Panc1 (cell line): ENCODE data around the gene ZBTB8A. TPM values are rescaled to one million over a fixed set of nuclear protein-coding genes. Genes with fewer than 3 reads are reported as not detected.
"Not testable (repeated sequence)": the region's sequence is repeated elsewhere in the genome, so short reads cannot be mapped to it uniquely, and the experiment has no call there.

Experiments
- ATAC-seq: fragments of 200-7000 bp; cut with Tn5 transposase; 2 replicates; pipeline ENCODE4 v1.9.1; 2020; ENCODE audit warnings: mild to moderate bottlenecking, moderate library complexity
- BruUV-seq: library from RNA; stranded (reverse); fragments of 400-500 nt; replicated peaks from 2 replicates; lab custom pipeline; 2021; lab: Mats Ljungman, UMichigan
- CTCF ChIA-PET: fragments of 300-600 bp; sonication (Branson Sonifier 250); formaldehyde crosslinking; loops from one replicate; lab custom pipeline; 2022; ENCODE audit warnings: antibody characterized with exemption; lab: Charles Lee
- POLR2A ChIA-PET: fragments of 300-600 bp; sonication (Branson Sonifier 250); formaldehyde crosslinking; loops from one replicate; lab custom pipeline; 2022; ENCODE audit warnings: antibody characterized with exemption; lab: Charles Lee
- DNase-seq: peaks from one replicate; pipeline ENCODE4 v3.0.0-alpha.2; 2010; ENCODE audit warnings: low read depth, low spot score
- H3K27ac ChIP-seq: 2 replicates; pipeline ENCODE4 v1.5.1; 2011; ENCODE audit warnings: mild to moderate bottlenecking, low read length, inconsistent platforms
- H3K27me3 ChIP-seq: fragments of 200-500 bp; sonication (Bioruptor generic); 2 replicates; pipeline ENCODE4 v1.6.0; 2014; ENCODE audit warnings: low read length, inconsistent platforms; ENCODE audit not compliant: control insufficient read depth, insufficient read depth
- H3K36me3 ChIP-seq: fragments of 200-500 bp; sonication (Bioruptor generic); 2 replicates; pipeline ENCODE4 v1.5.1; 2014; ENCODE audit warnings: inconsistent platforms, mild to moderate bottlenecking, low read length, moderate library complexity; ENCODE audit not compliant: control insufficient read depth, insufficient read depth
- H3K4me1 ChIP-seq: 2 replicates; pipeline ENCODE4 v1.5.1; 2011; ENCODE audit warnings: inconsistent platforms, mild to moderate bottlenecking, low read length, moderate library complexity; ENCODE audit not compliant: control insufficient read depth, insufficient read depth
- H3K4me3 ChIP-seq, 2 experiments: 2 replicates each; pipeline ENCODE4 v1.5.1; 2011 to 2012; ENCODE audit warnings: low read depth in 2 of 2, low read length in 2 of 2, mild to moderate bottlenecking in 2 of 2, inconsistent platforms in 1 of 2, moderate library complexity in 1 of 2
- H3K9me3 ChIP-seq: fragments of 200-500 bp; sonication (Bioruptor generic); 2 replicates; pipeline ENCODE4 v1.5.1; 2014; ENCODE audit warnings: low read depth, mild to moderate bottlenecking, inconsistent platforms, low read length, moderate library complexity; ENCODE audit not compliant: control insufficient read depth, insufficient read depth
- CTCF ChIP-seq: fragments of 450-650 bp; IDR thresholded peaks from 2 replicates; pipeline ENCODE4 v1.5.1; 2017; ENCODE audit warnings: mild to moderate bottlenecking
- POLR2AphosphoS5 ChIP-seq: IDR thresholded peaks from 2 replicates; pipeline ENCODE4 v1.6.1; 2012; ENCODE audit warnings: mild to moderate bottlenecking, low read depth, low read length, moderate library complexity
- SIN3A ChIP-seq: IDR thresholded peaks from 2 replicates; pipeline ENCODE4 v1.6.1; 2012; ENCODE audit warnings: low read depth, mild to moderate bottlenecking, low read length, moderate library complexity, borderline replicate concordance; ENCODE audit not compliant: insufficient read depth
- TCF7L2 ChIP-seq: IDR thresholded peaks from 2 replicates; pipeline ENCODE4 v1.6.1; 2011; ENCODE audit warnings: mild to moderate bottlenecking, low read depth, low read length, inconsistent platforms
- in situ Hi-C: cut with HindIII; loops from 2 replicates; pipeline ENCODE4 v1.10.0; 2016; ENCODE audit warnings: low sequenced_read_pairs, low pct_unique_long_range_greater_than_20kb
- intact Hi-C: fragments of 100-400 bp; cut with micrococcal nuclease; formaldehyde crosslinking; loops from one replicate; pipeline ENCODE4 v1.10.0; 2022; ENCODE audit not compliant: unreplicated experiment
- total RNA-seq: library from RNA; stranded (reverse); gene quantifications from one replicate; pipeline ENCODE4 v1.2.1, GENCODE V29; 2021; ENCODE audit not compliant: unreplicated experiment
- TF ChIP-seq, protein P1 (sequence below), 2 experiments: IDR thresholded peaks; 2 replicates each; pipeline ENCODE4 v1.6.1; 2011 to 2012; ENCODE audit warnings: low read depth in 2 of 2, control low read depth in 1 of 2, low read length in 1 of 2, mild to moderate bottlenecking in 1 of 2, moderate library complexity in 1 of 2; ENCODE audit not compliant: insufficient read depth in 1 of 2

The ZBTB8A gene
- total RNA-seq, 1 experiment from 2014 or later, result 6.5 TPM

DNA sequence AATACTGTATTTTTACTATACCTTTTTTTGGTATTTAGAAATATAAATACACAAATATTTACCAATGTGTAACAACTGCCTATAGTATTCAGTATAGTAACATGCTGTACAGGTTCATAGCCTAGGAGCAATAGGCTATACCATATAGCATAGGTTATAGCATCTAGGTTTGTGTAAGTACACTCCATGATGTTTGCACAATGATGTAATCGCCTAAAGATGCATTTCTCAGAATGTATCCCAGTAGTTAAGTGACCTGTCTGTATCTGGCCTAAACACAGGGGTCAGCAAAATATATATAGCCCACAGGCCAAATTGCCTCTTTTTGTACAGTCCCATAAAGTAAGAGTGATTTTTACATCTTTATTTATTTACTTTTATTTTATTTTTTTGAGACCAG lies 86.9 kb downstream of the ZBTB8A start:
- Histone ChIP-seq H3K4me3 (no peak overlapping the region), H3K27ac (no peak overlapping the region), H3K36me3 (peaks cover 3% of the 10 kb centered on the region), H3K27me3 (no peaks in the 10 kb centered on the region), H3K4me1 (no peaks in the 10 kb centered on the region), H3K9me3 (no peaks in the 10 kb centered on the region)
- ChIA-PET CTCF (no interaction called here), POLR2A (no interaction called here)
- intact Hi-C loops, result no loop called here
- in situ Hi-C loops, result no loop called here
- ATAC-seq (no peak), DNase-seq (no peak)
- no peak for TF ChIP-seq TCF7L2
- no peak for TF ChIP-seq POLR2AphosphoS5
- TF ChIP-seq SIN3A, result no peak
- TF ChIP-seq, protein P1, sequence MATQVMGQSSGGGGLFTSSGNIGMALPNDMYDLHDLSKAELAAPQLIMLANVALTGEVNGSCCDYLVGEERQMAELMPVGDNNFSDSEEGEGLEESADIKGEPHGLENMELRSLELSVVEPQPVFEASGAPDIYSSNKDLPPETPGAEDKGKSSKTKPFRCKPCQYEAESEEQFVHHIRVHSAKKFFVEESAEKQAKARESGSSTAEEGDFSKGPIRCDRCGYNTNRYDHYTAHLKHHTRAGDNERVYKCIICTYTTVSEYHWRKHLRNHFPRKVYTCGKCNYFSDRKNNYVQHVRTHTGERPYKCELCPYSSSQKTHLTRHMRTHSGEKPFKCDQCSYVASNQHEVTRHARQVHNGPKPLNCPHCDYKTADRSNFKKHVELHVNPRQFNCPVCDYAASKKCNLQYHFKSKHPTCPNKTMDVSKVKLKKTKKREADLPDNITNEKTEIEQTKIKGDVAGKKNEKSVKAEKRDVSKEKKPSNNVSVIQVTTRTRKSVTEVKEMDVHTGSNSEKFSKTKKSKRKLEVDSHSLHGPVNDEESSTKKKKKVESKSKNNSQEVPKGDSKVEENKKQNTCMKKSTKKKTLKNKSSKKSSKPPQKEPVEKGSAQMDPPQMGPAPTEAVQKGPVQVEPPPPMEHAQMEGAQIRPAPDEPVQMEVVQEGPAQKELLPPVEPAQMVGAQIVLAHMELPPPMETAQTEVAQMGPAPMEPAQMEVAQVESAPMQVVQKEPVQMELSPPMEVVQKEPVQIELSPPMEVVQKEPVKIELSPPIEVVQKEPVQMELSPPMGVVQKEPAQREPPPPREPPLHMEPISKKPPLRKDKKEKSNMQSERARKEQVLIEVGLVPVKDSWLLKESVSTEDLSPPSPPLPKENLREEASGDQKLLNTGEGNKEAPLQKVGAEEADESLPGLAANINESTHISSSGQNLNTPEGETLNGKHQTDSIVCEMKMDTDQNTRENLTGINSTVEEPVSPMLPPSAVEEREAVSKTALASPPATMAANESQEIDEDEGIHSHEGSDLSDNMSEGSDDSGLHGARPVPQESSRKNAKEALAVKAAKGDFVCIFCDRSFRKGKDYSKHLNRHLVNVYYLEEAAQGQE (IDR thresholded peaks at IDR 0.05; ENCODE audit: insufficient read depth in 1 of 2, low read depth in 2 of 2, low read length in 1 of 2), result no peak
- TF ChIP-seq CTCF, result no peak
- BruUV-seq, result no TSS peak

GRCh38 chr1:32627596-32628162 lies 88.5 kb downstream of the ZBTB8A start:
- no peak overlapping the region for H3K4me3 ChIP-seq
- in situ Hi-C loops, result no loop called here
- no peak for ATAC-seq
- ChIA-PET CTCF (no interaction called here), POLR2A (no interaction called here)
- no TSS peak for BruUV-seq
- no peaks in the 10 kb centered on the region for H3K9me3 ChIP-seq
- DNase-seq, result no peak
- no peaks in the 10 kb centered on the region for H3K4me1 ChIP-seq
- H3K27me3 ChIP-seq, result no peaks in the 10 kb centered on the region
- peaks cover 5% of the 10 kb centered on the region; the same call in 1 of the 2 replicates for H3K36me3 ChIP-seq
- intact Hi-C loops, result no loop called here
- no peak overlapping the region for H3K27ac ChIP-seq
- TF ChIP-seq POLR2AphosphoS5 (no peak), SIN3A (no peak), TCF7L2 (no peak), CTCF (no peak)
- TF ChIP-seq, protein P1 (IDR thresholded peaks at IDR 0.05; ENCODE audit: insufficient read depth in 1 of 2, low read depth in 2 of 2, low read length in 1 of 2), result no peak

DNA sequence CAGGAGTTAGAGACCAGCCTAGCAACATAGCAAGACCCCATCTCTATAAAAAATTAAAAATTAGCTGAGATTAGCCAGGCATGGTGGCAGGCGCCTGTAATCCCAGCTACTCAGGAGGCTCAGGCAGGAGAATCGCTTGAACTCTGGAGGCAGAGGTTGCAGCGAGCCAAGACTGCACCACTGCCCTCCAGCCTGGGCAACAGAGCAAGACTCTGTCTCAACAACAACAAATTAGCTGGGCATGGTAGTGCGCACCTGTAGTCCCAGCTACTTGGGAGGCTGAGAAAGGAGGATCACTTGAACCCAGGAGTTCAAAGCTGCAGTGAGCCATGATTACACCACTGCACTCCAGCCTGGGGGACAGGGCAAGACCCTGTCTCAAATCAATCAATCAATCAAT lies 90.9 kb downstream of the ZBTB8A start:
- H3K4me3 ChIP-seq, intact Hi-C loops, in situ Hi-C loops, H3K27ac ChIP-seq, H3K36me3 ChIP-seq, H3K9me3 ChIP-seq, CTCF ChIA-PET, ATAC-seq, DNase-seq, BruUV-seq, H3K4me1 ChIP-seq, H3K27me3 ChIP-seq: not testable (repeated sequence)
- POLR2A ChIA-PET, result interaction anchor here (0.7 kb wide), 1 partner anchor 103 kb away, joined by 4 read pairs; no protein-coding TSS in a partner anchor
